GM13977 (cell line): ENCODE measurements around the gene DNAJC16.
"Not testable (repeated sequence)": the region's sequence is repeated elsewhere in the genome, so short reads cannot be mapped to it uniquely, and the experiment has no call there.

ENCODE experiments used
- DNase-seq: peaks from one replicate; pipeline ENCODE4 v3.0.0; 2012; ENCODE audit warnings: low spot score
- CTCF ChIP-seq: IDR thresholded peaks from 2 replicates; pipeline ENCODE4 v1.5.1; 2012; ENCODE audit warnings: mild to moderate bottlenecking, control low read depth; ENCODE audit not compliant: insufficient read depth; ENCODE audit errors: extremely low read depth, missing control alignments
- in situ Hi-C: fragments of 300-500 bp; cut with MboI; formaldehyde crosslinking; loops from one replicate; pipeline ENCODE4 v1.12.0; 2022; ENCODE audit warnings: low sequenced_read_pairs, low pct_unique_long_range_greater_than_20kb, mixed read lengths, inconsistent platforms; ENCODE audit not compliant: unreplicated experiment

The DNAJC16 gene

GRCh38 chr1:15584489-15585363 is 58.1 kb downstream of the DNAJC16 start, which contains the start of gene AGMAT:
TSS of gene AGMAT (minus strand) at chr1:15585051. CDS start at chr1:15584967, 84 bp downstream.
- DNase-seq = peak; percentile 87
- in situ Hi-C loops = no loop called here
- TF ChIP-seq CTCF = peak; percentile 32

- DNase-seq = no peak
- TF ChIP-seq CTCF = no peak
- in situ Hi-C loops = loop anchor here (10.0 kb wide), 1 partner anchor 123 kb away; no protein-coding TSS in a partner anchor
Measured at GRCh38 chr1:15592285-15592684, 65.6 kb downstream of the DNAJC16 start.

- in situ Hi-C loops = loop anchor here (10.0 kb wide), 1 partner anchor 119 kb away; no protein-coding TSS in a partner anchor
- no peak for DNase-seq
- TF ChIP-seq CTCF = no peak
Measured at GRCh38 chr1:15595809-15596617, 69.4 kb downstream of the DNAJC16 start.

GRCh38 chr1:15598436-15598835 is 71.8 kb downstream of the DNAJC16 start:
- no peak for DNase-seq
- in situ Hi-C loops = loop anchor here (10.0 kb wide), 1 partner anchor 116 kb away; no protein-coding TSS in a partner anchor
- TF ChIP-seq CTCF = no peak

GRCh38 chr1:15603050-15603965 is 76.7 kb downstream of the DNAJC16 start:
- in situ Hi-C loops = no loop called here
- DNase-seq = peak; percentile 96
- no peak for TF ChIP-seq CTCF

GRCh38 chr1:15603966-15604282 is 77.3 kb downstream of the DNAJC16 start:
- DNase-seq, in situ Hi-C loops: not testable (repeated sequence)

GRCh38 chr1:15604400-15604799 is 77.8 kb downstream of the DNAJC16 start:
- in situ Hi-C loops, DNase-seq: not testable (repeated sequence)
